ENCODE results near the gene SH3TC2. TPM values are rescaled to one million over a fixed set of nuclear protein-coding genes. Genes with fewer than 3 reads are reported as not detected.
"Not testable (repeated sequence)": the region's sequence is repeated elsewhere in the genome, so short reads cannot be mapped to it uniquely, and the experiment has no call there.

Gene SH3TC2
- polyA plus RNA-seq (2012; ENCODE audit: insufficient read depth, insufficient read length): not detected

- H3K4me3 ChIP-seq (ENCODE audit: low read length): no peak within 1 kb of the TSS
- DNase-seq (ENCODE audit: low read depth, low spot score): no peak
Observed at GRCh38 chr5:149063017-149063687, at the start of gene SH3TC2. Gene SH3TC2 (minus strand): TSS chr5:149063062. CDS start chr5:149063022, 40 bp downstream.

DNA sequence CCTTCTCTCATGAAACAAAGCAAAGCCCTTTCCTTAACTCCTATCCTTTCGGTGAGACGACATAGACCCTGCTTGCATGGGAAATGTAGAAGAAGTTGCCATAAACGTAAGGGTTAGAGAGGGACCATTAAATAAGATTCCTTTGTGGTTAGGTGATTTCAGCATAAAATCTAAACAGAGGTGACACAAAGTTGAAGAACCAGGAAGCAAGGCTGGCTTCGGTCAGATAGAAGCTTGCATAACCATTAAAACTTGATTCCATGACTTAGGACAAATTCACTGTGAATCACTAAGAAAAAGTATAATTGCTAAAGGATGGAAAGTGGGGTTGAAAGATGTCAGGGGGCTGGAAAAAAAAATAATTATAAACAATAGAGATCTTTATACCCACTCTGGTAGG, 47.5 kb upstream of the SH3TC2 start:
- no peak overlapping the region for H3K4me3 ChIP-seq (ENCODE audit: low read length)
- DNase-seq (ENCODE audit: low read depth, low spot score): no peak

DNA sequence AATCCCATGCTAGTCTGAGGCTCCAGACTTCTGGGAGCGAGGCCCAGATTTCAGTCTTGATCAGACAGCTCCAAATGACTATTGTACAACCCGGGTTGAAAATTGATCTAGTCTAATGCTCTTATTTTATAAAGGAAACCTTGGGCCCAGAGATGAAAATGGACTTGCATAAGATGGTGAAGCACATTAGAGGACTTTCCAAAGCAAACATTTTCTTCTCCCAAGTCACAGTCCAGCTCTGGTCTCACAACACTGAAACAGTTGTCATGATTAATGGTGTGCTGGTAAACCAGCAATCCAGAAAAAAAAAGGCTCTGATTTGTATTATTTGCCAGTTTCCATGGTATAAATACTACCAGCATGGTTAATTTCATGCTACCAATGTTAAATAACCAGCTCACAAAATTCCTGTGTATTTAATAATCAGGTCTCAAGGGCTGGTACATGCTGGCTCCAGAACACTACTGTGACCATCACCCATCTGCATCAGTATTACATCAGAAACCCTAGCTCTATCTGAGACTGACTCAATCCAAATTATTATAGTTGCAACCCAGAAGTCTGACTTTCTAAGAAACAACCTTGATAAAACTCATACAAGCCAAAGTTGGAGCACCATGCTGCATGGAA, 45.9 kb upstream of the SH3TC2 start:
- no peak overlapping the region for H3K4me3 ChIP-seq (ENCODE audit: low read length)
- no peak for DNase-seq (ENCODE audit: low read depth, low spot score)

GRCh38 chr5:149100331-149100730, 37.5 kb upstream of the SH3TC2 start:
- H3K4me3 ChIP-seq (ENCODE audit: low read length): no peak overlapping the region
- DNase-seq (ENCODE audit: low read depth, low spot score): no peak

GRCh38 chr5:149099920-149100319, 37.1 kb upstream of the SH3TC2 start:
- H3K4me3 ChIP-seq (ENCODE audit: low read length): no peak overlapping the region
- no peak for DNase-seq (ENCODE audit: low read depth, low spot score)

- H3K4me3 ChIP-seq (ENCODE audit: low read length): no peak overlapping the region
- no peak for DNase-seq (ENCODE audit: low read depth, low spot score)
Observed at GRCh38 chr5:149094996-149095395, 32.1 kb upstream of the SH3TC2 start.

- DNase-seq (ENCODE audit: low read depth, low spot score): no peak
- H3K4me3 ChIP-seq (ENCODE audit: low read length): no peak overlapping the region
Observed at GRCh38 chr5:149093625-149094024, 30.8 kb upstream of the SH3TC2 start.

DNA sequence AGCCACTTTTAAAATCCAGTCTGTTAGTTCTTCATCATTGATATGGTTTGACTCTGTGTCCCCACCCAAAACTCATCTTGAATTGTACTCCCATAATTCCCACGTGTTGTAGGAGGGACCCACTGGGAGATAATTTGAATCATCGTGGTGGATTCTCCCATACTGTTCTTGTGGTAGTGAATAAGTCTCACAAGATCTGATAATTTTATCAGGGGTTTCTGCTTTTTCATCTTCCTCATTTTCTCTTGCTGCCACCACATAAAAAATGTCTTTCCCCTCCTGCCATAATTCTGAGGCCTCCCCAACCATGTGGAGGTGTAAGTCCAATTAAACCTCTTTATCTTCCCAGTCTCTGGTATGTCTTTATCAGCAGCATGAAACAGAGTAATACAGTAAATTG, 26.9 kb upstream of the SH3TC2 start:
- DNase-seq (ENCODE audit: low read depth, low spot score): no peak

DNA sequence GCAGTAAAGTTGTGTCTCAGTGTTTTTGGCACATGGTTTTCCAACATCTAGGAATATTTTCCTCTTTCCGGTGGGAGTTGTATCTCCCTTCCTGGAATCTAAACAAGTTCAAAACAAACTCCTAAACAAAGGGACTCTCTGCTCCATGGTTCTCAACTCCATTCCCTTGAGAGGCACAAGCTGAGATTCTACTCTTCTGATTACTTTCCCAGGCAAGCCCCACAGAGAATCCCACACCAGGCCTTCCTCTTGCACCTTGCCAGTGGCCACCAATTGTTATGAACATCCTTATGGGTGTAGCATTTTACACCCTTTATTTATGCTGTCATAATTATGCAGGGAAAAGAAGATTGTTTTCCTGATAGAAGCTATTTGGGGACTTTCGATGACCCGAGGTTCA, 25.8 kb upstream of the SH3TC2 start:
- H3K4me3 ChIP-seq (ENCODE audit: low read length): no peak overlapping the region
- DNase-seq (ENCODE audit: low read depth, low spot score): no peak

More for the DNA sequence above, 26.9 kb upstream of the SH3TC2 start:
- H3K4me3 ChIP-seq (ENCODE audit: low read length): no peak overlapping the region

GRCh38 chr5:149083846-149084245, 21.0 kb upstream of the SH3TC2 start:
- no peak for DNase-seq (ENCODE audit: low read depth, low spot score)
- no peak overlapping the region for H3K4me3 ChIP-seq (ENCODE audit: low read length)

DNA sequence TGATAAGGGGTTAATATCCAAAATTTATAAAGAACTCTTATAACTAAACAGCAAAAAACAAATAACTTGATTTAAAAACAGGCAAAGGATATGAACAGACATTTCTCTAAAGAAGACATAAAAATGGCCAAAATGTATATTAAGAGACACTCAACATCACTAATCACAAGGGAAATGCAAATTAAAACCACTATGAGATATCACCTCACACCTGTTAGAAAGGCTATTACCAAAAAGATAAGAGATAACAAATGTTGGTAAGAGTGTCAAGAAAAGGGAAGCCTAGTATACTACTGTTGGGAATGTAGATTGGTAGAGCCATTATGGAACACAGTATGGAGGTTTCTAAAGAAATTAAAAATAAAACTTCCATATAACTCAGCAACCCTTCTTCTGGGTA, 19.4 kb upstream of the SH3TC2 start:
- DNase-seq (ENCODE audit: low read depth, low spot score): no peak
- no peak overlapping the region for H3K4me3 ChIP-seq (ENCODE audit: low read length)

DNA sequence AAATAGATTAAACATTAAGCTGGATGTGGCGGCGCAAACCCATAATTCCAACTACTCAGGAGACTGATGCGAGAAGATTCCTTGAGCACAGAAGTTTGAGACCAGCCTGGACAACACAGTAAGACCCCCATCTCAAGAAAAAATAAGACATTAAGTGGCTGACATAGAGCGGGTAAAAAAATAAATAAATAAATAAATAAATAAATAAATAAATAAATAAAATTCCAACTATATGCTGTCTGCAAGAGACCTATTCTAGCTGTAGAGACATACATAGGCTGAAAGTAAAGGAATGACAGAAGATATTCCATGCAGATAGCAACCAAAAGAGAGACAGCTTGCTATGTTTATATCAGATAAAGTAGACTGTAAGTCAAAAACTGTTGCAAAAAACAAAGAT, 17.4 kb upstream of the SH3TC2 start:
- H3K4me3 ChIP-seq (ENCODE audit: low read length): no peak overlapping the region
- no peak for DNase-seq (ENCODE audit: low read depth, low spot score)

GRCh38 chr5:149079883-149080282, 17.0 kb upstream of the SH3TC2 start:
- H3K4me3 ChIP-seq (ENCODE audit: low read length): no peak overlapping the region
- peak; percentile 88 for DNase-seq (ENCODE audit: low read depth, low spot score)

GRCh38 chr5:149074071-149074470, 11.2 kb upstream of the SH3TC2 start:
- DNase-seq (ENCODE audit: low read depth, low spot score); H3K4me3 ChIP-seq (ENCODE audit: low read length): not testable (repeated sequence)

GRCh38 chr5:149073213-149073612, 10.4 kb upstream of the SH3TC2 start:
- H3K4me3 ChIP-seq (ENCODE audit: low read length): no peak overlapping the region
- DNase-seq (ENCODE audit: low read depth, low spot score): no peak

DNA sequence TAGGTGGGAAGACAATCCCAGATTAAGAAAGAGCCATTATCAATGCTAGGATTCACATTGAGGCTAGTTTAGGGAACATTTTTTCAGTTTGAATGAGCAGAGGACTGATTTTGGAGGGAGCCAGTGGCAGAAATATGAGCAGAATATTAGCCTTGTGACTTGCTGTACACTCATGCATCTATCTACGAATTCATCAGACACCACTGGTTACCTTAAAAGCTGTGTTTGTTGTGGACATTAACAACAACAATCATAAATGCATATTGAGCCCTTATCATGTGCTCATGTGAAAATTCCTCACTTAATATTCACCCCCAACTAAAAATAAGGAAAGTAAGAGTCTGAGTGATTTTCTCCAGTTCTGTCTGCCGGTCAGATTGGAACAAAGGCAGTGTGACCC, 9.9 kb upstream of the SH3TC2 start:
- no peak overlapping the region for H3K4me3 ChIP-seq (ENCODE audit: low read length)
- DNase-seq (ENCODE audit: low read depth, low spot score): no peak

GRCh38 chr5:149072376-149072775, 9.5 kb upstream of the SH3TC2 start:
- DNase-seq (ENCODE audit: low read depth, low spot score): no peak
- no peak overlapping the region for H3K4me3 ChIP-seq (ENCODE audit: low read length)

DNA sequence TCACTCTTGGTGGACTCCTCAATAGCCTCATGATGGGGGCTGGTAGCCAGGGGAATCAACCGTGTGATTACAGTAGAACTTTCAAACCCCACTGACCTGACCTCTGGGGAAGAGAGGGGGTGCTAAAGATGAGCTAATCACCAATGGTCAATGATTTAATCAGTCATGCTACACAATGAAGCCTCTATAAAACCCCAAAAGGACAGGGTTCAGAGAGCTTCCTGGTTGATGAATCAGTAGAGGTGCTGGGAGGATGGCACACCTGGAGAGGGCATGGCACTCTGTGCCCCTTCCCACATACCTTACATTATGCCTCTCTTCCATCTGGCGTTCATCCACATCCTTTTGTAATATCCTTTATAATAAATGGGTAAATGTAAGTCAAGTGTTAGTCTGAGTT, 8.9 kb upstream of the SH3TC2 start:
- DNase-seq (ENCODE audit: low read depth, low spot score): no peak

DNA sequence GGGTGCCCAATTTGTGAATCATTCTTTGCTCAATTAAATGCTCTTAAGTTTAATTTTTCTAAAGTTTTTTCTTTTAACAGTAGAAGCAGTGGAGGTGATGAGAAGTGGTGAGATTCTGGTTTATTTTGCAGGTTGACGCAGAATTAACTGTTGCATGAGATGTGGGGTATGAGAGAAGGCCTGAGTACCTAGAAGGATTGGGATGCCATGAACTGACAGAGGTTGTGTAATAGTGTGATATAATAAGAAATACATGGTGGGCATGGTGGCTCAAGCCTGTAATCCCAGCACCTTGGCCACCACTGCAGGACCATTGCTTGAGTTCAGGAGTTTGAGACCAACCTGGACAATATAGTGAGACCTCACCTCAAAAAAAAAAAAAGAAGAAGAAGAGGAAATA, 8.4 kb upstream of the SH3TC2 start:
- H3K4me3 ChIP-seq (ENCODE audit: low read length): no peak overlapping the region
- no peak for DNase-seq (ENCODE audit: low read depth, low spot score)

More for the DNA sequence above, 8.9 kb upstream of the SH3TC2 start:
- no peak overlapping the region for H3K4me3 ChIP-seq (ENCODE audit: low read length)

DNA sequence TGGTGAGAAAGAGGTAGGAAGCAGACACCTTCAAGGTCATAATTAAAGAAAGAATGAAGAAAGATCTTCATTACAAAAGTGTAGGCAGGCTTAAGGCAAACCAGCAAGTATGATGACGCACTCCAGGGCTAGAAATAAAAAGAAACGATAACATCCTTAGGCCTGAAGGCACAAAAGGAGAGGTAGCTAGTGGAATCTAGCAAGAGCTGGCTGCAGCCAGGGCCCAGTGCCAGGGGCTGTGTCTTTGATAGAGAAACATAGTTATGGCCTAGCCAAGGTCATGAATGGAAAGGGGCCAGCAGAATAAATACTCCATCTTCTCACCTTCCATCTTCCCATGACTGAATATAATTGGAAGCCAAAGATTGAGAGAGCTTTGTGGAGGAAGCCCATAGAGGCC, 6.8 kb upstream of the SH3TC2 start:
- no peak for DNase-seq (ENCODE audit: low read depth, low spot score)
- no peak overlapping the region for H3K4me3 ChIP-seq (ENCODE audit: low read length)

DNA sequence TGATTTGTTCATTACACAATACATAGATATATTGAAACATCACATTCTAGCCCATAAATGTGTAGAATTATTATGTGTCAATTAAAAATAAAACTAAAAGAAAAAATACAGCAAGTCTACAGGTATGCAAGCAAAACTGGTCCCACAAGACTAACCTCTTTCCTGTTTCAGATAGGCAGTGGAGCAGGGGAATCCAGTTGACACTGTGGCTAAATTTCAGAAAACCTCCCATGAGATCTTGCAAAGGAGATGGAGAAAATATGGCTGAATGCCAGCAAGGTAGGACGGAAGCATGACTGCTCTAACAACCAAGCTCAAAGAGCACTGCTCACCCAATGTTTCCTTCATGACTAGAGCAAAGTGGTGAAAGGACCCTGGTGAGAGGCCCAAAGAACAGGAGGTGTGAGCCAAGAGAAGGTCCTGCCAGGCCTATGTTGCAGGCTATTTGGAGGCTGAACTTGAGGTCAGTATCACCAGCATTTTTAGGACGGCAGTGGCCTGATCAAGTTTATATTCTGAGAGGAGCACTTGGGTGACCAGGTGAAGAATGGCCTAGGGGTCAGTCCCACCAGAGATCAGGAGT, 1.1 kb upstream of the SH3TC2 start:
- no peak overlapping the region for H3K4me3 ChIP-seq (ENCODE audit: low read length)
- DNase-seq (ENCODE audit: low read depth, low spot score): no peak

All from Jurkat, Clone E6-1 (cell line).